Measurements from ENCODE around the gene REM2.

The REM2 gene

GRCh38 chr14:22887260-22887989 lies 4.4 kb downstream of the REM2 start:
- TF ChIP-seq, protein P1, sequence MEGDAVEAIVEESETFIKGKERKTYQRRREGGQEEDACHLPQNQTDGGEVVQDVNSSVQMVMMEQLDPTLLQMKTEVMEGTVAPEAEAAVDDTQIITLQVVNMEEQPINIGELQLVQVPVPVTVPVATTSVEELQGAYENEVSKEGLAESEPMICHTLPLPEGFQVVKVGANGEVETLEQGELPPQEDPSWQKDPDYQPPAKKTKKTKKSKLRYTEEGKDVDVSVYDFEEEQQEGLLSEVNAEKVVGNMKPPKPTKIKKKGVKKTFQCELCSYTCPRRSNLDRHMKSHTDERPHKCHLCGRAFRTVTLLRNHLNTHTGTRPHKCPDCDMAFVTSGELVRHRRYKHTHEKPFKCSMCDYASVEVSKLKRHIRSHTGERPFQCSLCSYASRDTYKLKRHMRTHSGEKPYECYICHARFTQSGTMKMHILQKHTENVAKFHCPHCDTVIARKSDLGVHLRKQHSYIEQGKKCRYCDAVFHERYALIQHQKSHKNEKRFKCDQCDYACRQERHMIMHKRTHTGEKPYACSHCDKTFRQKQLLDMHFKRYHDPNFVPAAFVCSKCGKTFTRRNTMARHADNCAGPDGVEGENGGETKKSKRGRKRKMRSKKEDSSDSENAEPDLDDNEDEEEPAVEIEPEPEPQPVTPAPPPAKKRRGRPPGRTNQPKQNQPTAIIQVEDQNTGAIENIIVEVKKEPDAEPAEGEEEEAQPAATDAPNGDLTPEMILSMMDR (IDR thresholded peaks at IDR 0.05; ENCODE audit: low read depth, low read length): no peak
- no peak for DNase-seq (ENCODE audit: extremely low read depth, low read depth)

GRCh38 chr14:22887990-22888378 lies 5.0 kb downstream of the REM2 start:
- TF ChIP-seq, protein P1 (IDR thresholded peaks at IDR 0.05; ENCODE audit: low read depth, low read length): no peak
- no peak for DNase-seq (ENCODE audit: extremely low read depth, low read depth)

- DNase-seq (ENCODE audit: extremely low read depth, low read depth): no peak
- TF ChIP-seq, protein P1 (IDR thresholded peaks at IDR 0.05; ENCODE audit: low read depth, low read length): no peak
Measured at GRCh38 chr14:22888662-22889061, 5.6 kb downstream of the REM2 start.

- no peak for DNase-seq (ENCODE audit: extremely low read depth, low read depth)
- TF ChIP-seq, protein P1 (IDR thresholded peaks at IDR 0.05; ENCODE audit: low read depth, low read length): no peak
Measured at GRCh38 chr14:22890416-22890815, 7.4 kb downstream of the REM2 start.

GRCh38 chr14:22892488-22892887 lies 9.5 kb downstream of the REM2 start:
- DNase-seq (ENCODE audit: extremely low read depth, low read depth): no peak
- TF ChIP-seq, protein P1 (IDR thresholded peaks at IDR 0.05; ENCODE audit: low read depth, low read length): no peak

DNA sequence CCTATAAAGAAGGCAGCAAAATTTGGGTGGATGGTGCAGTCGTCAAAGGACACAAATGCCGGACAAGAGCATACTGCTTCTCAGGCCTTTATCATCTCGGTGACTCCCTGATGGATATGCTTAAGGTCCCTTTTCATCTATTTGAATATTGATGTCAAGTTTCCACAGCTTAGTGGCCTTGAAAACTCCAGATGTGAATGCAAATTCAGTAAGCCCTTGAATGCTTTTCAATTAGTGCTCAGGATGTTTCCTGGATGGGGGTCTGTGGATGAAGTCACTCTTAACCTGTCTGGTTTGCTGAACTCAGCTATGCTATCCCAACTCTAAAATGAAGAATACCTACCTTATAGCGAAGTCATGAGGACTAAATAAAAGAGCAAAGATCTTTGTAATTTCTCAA lies 10.7 kb downstream of the REM2 start:
- DNase-seq (ENCODE audit: extremely low read depth, low read depth): no peak
- TF ChIP-seq, protein P1 (IDR thresholded peaks at IDR 0.05; ENCODE audit: low read depth, low read length): no peak

- no peak for DNase-seq (ENCODE audit: extremely low read depth, low read depth)
- TF ChIP-seq, protein P1 (IDR thresholded peaks at IDR 0.05; ENCODE audit: low read depth, low read length): no peak
Measured at GRCh38 chr14:22895402-22895801, 12.4 kb downstream of the REM2 start.

All from AG09319 (cell line).